GM12872 (cell line): ENCODE results near the gene SFMBT1.

Experiments
- TF ChIP-seq, protein P1 (sequence below): IDR thresholded peaks from 3 replicates; pipeline ENCODE4 v1.5.1; 2011; ENCODE audit warnings: low read depth, mild to moderate bottlenecking, low read length, moderate library complexity; ENCODE audit not compliant: insufficient read depth

SFMBT1 gene

GRCh38 chr3:52917044-52917443 is 128.8 kb downstream of the SFMBT1 start:
- TF ChIP-seq, protein P1, sequence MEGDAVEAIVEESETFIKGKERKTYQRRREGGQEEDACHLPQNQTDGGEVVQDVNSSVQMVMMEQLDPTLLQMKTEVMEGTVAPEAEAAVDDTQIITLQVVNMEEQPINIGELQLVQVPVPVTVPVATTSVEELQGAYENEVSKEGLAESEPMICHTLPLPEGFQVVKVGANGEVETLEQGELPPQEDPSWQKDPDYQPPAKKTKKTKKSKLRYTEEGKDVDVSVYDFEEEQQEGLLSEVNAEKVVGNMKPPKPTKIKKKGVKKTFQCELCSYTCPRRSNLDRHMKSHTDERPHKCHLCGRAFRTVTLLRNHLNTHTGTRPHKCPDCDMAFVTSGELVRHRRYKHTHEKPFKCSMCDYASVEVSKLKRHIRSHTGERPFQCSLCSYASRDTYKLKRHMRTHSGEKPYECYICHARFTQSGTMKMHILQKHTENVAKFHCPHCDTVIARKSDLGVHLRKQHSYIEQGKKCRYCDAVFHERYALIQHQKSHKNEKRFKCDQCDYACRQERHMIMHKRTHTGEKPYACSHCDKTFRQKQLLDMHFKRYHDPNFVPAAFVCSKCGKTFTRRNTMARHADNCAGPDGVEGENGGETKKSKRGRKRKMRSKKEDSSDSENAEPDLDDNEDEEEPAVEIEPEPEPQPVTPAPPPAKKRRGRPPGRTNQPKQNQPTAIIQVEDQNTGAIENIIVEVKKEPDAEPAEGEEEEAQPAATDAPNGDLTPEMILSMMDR = no peak

DNA sequence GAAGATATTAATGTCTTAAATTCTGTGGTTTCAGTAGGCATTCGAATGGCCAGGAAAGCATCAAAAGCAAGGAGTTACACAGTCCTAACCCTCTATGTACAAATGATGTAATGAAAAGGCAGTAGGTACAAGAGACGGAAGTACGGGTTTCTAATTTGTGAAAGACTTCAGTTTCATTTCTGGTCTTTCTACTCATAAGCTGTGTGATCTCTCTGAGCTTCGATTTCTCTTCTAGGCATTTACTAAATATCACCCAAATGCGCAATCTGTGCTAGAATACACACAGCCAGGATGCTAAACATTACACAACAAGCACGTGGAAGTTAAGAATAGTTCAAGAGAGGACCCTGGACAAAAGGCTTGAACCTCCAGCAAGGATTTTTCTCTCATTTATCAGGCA is 130.6 kb downstream of the SFMBT1 start:
- TF ChIP-seq, protein P1 = no peak

- TF ChIP-seq, protein P1 = no peak
Observed at GRCh38 chr3:52912885-52913731, 132.8 kb downstream of the SFMBT1 start.

DNA sequence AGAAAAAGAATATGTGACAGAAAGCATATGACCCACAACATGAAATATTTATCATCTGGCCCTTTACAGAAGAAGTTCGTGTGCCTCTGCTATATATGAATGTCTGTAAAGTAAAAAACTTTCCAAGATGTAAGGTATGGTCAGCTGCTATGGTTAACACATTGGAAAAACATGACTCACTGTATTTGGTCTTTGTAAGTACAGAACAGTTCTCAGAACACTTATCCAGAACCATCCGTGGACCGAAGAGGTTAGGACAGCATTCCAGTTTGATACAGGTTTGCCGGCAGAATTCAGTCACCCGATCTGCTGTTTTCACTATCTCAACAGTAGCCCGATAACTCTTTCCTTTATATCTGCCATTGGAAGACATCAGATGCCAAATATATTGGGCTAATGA is 135.1 kb downstream of the SFMBT1 start:
- TF ChIP-seq, protein P1 = no peak

DNA sequence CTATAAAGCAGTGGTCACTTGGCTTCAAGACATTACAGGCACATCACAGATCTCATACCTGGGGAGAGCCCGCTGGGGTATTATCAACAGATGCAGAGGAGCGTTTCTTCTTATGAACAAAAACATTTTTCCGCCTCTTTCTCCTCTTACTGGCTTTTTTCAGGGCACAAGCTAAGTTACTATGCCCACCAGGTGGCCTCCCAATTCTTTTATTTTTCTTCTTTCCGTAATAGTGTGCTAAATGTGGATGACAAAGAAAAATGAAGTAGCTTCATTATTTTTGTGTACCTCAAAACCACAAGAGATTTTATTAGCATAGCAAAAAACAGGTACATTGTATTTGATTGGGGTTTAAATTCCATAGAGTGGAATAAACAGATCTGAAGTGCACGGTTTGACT is 138.4 kb downstream of the SFMBT1 start:
- TF ChIP-seq, protein P1 = no peak

GRCh38 chr3:52904552-52904951 is 141.3 kb downstream of the SFMBT1 start:
- TF ChIP-seq, protein P1 = no peak

DNA sequence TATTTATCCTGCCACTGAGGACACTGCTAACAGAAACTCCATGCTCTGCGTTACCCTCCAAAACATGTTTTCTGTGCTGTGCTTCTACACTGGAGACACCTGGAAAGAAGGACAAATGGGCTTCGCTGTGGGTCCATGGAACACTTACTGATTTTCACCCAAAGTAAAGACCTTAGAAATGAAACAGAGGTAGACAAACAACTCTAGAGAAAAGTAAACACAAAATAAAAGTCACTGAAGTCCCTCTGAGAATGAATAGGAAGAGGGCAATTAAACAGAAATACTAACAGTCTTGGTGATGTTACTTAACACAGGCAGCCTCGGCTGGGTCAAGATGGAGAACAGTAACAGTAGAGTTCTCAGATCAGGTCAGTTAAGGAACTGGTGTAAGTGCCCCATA is 141.9 kb downstream of the SFMBT1 start:
- TF ChIP-seq, protein P1 = no peak
